ENCODE measurements around the gene MAT1A.
A peak's percentile ranks its signal among the peaks of the same experiment; 100 is the strongest.
"Not testable (repeated sequence)": the region's sequence is repeated elsewhere in the genome, so short reads cannot be mapped to it uniquely, and the experiment has no call there.

The MAT1A gene

DNA sequence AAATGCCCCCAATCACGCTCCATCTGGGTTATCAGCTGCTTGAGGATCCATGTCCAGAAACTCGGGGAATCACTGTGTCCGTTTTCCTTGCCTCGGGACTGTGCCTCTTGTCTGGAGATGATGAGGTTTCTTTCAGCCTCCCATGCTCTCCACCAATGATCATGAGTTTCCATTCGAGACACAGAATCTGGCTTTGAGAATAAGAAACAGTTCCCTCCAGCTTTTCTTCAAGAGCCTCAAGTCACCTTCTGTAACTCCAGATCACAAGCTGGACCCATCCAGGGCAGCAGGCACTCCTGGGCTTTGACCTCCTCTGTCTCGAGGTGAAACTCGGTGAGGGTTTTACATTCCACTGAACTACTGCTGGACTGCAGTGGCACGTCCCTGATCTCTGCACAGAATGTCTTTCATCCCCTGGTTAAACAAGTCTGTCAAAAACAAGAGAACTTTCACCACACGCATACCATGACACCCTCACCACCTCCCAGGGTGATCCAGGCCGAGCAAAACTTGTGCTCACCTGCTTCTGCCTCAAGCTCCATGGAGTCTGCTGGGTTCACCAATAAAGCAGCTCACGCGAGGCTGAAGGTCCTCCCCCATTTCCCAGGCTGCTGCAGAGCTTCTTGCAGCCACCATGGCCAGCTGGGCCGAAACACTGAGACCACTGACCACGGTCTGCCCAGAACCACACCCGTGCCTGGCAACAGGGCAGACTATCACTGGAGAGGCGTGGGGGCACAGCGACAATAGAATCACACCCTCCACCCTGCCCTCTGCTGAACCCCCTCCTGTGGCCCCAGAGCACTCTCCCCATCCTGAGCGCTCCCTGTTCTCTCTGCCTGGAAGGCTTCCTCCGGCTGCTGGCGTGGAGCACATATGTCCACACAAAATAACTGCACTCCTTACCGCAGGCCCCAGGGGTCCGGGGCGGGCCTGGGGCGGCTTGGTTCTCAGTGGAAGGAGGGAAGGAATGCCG is 25.1 kb downstream of the MAT1A start:
- ATAC-seq, result no peak

DNA sequence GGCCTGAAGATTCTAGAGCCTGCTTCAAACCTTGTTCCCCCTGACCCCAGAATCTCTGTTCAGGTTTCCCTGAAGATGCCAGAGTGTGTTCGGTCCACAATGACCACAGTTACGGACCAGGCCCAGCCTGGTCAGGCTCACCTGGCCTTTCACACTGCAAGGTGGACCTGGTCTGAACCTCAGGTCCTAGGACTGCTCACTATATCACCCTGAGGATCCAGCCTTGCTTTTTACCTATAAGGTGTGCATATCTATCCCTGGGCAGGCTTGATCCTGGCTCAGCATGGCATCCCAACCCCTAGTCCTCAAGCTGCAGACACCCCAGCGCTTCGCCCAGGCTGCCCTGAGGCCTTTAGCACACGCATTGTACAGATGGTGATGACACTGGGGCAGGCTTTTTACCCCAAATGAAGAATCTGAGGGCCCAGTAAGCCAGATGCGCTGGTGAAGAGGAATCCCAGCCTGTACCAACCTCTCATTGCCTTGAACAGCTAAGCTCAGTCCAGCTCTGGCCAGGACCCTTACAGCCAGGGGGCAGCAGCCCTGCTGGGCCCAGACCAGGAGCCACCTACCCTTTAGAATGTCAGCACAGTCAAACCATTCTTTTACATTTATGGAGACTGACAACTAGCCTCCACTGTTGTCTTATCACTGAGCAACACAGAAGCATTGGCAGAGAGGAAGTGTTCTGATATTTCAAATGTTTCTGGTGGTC is 28.0 kb downstream of the MAT1A start:
- no peak for ATAC-seq

DNA sequence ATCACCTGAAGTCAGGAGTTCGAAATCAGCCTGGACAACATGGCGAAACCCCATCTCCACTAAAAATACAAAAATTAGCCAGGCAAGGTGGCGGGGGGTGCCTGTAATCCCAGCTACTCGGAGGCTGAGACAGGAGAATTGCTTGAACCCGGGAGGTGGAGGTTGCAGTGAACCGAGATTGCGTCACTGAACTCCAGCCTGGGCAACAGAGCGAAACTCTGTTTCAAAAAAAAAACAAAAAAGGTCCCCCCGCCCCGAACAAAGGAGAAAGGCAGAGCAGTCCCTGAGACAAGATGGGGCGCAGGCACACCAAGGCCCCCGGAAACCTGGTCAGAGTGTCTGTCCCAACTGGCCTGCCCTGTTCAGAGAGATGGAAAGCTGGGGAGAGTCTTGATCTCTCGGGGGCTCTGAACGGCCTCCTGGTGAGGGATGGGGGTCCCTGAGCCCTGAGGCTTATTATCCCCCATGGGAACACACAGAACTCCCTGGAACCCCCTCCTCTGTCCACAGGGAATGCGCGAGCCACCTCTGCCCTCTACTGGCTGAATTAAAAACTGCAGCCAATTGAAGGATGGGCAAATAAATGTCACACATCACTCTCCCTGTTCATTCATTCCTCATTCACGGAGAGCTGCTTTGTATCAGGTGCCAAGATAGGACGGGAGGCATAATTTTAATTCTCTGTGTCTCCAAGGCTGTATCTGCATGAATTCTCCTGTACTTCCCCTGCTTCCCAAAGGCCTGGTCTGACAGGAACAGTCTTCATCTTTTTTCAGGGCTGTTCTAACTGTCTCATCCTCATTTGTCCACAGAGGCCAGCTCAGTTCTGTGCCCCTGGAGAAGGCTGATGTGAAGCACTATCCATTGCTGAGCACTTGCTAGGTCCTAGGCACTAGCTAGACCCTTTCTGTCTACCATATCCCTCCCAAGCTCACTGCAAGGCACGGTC is 28.9 kb downstream of the MAT1A start:
- ATAC-seq, result no peak

DNA sequence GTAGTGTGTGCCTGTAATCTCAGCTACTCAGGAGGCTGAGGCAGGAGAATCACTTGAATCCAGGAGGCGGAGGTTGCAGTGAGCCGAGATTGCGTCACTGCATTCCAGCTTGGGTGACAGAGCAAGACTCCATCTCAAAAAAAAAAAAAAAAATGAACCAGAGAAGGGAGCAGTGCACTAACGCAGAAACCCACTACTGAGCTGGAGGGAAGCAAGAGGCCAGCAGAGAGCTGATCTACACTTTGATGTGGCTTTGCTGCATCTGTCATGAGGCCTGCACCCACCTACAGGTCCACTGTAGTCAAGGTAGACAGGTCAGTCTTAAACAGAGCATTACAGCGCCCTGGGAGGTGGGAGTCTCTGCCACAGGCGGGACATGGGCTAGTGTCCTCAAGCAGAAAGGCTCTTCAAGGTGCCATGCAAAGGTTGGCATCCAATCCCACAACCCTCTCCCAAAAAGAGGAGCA is 30.0 kb downstream of the MAT1A start:
- no peak for ATAC-seq

DNA sequence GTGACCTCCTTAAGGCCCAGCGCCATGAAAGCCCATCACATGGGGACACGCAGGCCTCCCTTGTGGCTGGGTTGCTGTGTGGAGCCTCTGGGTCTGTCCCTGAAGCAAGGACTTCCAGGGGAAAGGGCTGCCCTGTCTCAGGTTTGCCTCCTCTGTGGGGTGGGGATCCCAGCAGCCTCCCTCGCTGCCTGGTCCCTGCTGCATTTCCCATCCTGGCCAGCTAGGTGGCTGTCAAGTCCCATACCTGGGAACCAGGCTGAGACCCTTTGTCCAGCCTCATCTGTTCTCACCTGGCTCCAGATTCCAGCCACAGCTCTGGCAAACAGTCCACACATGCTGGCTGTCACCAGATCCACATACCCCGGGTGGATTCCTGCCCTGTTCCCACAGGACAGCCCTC is 32.7 kb downstream of the MAT1A start:
- not testable (repeated sequence) for ATAC-seq

DNA sequence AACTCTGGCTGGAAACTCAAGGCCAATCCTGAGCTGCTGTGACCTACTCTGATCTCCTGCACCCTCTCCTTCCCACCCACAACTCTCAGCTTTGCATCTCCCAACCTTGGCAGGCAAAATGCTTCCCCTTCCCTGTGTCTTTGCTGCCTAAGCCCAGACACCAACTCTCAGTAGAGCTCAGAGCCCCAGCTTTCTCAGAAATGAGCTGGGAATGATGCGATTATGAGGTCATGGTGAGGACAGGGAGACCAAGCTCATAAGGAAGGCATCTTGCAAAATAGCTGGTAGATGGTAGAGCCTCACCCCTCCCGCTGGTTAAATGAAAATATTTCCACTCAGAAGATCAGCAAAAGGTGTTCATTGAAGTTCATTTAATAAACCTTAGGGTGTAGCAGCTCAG is 34.7 kb downstream of the MAT1A start:
- not testable (repeated sequence) for ATAC-seq

DNA sequence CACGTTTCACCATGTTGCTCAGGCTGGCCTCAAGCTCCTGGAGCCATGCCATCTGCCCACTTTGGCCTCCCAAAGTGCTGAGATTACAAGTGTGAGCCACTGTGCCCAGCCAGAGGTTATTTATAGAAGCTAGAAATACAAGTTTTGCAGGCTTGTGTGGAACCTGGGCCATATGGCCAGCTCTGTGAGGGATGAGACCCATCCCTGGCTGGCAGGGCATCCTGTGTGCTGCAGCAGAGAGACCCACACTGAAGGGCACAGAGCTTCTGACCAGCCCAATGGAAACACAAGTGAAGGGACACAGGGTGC is 35.5 kb downstream of the MAT1A start:
- ATAC-seq, result not testable (repeated sequence)

DNA sequence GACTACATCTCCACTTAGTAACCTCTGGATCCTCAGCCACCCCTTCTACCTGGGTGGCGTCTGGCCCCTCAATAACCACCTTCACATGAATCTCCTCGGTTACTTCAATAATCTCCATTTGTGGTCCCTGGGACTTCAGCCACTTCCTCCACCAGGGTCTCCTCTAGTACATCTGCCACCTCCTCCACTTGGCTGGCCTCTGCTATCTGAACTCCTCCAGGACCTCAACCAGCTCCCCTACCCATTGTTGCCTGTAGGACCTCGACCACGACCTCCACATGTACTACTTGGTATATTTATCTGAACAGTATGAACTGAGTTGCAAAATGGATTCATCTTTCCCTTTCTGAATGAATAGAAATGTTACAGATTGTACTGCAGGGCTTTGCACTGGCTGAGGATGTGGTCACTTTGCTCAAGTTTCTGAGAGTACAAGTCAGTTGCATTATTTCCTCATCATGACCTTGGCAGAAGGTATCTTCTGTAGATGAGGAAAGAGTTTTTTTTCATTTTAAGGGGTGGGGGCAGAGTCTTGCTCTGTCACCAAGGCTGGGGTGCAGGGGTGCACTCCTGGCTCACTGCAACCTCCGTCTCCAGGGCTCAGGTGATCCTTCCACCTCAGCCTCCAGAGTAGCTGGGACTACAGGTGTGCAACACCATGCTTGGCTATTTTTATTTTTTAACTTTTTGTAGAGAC is 36.0 kb downstream of the MAT1A start:
- ATAC-seq, result peak in 1 of 2 donors; percentile 43

DNA sequence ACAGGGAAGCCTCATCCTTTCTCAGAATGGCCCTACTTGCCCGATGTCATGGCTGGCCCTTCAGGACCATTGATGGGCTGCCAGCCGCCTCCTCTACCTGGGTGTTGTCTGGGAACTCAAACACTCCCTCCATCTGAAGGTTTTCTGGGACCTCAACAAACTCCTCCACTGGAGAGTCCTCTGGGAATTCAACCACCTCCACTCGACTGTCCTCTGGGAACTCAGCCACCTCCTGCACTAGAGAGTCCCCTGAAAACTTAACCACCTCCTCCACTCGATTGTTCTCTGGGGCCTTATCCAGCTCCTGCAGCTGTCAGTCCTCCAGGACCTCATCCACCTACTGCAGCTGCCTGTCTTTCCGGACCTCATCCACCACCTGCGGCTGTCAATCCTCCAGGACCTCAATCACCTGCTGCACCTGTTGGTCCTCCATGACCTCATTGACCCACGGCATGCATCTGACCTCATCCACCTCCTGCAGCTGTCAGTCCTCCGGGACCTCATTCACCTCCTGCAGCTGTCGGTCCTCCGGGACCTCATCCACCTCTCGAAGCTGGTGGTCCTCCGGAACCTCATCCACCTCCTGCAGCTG is 37.1 kb downstream of the MAT1A start:
- no peak for ATAC-seq

DNA sequence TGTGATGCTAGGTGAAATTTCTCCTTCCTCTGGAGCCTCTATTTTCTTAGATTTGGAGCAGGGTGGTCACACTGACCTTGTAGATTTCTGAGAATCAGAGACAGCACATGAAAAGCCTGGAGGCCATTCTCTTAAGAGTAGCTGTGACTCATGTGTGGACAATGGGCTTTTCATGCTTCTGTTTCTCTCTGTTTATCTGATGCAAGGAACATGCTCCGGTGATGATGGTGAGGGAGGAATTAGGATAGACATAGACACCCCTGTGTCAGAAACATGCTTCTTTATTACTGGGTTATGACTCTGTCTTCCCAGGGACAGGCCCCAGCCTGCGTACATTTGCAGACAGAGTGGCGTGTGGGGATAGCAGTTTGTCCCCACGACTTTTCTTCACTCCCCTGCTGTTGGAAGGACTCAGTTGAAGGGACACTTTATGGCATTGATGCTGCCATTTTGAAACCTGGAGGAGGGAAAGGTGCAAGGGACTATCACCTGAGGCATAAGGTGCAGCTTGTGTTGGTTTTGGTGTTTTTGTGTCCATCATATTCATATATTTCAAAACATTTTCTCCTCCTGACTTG is 37.7 kb downstream of the MAT1A start:
- not testable (repeated sequence) for ATAC-seq

DNA sequence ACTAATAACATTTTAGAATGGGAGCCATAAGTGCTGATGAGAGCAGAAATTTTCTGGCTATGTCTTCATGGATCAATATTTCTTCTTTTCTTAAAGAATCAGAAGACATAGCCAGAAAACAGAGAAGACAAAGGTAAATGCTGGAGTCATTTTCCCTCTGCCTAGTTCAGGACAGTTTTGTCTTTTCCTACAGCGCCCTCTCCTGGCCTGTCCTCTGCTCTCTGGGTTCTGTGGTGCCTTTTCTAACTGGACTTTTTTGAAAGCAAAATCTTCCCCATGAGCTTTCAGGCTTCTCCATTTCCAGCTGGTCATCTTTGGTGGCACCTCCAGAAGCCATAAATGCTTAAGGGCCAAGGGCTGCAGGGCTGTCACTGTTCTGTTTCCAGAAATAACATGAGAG is 39.1 kb downstream of the MAT1A start:
- ATAC-seq, result not testable (repeated sequence)

DNA sequence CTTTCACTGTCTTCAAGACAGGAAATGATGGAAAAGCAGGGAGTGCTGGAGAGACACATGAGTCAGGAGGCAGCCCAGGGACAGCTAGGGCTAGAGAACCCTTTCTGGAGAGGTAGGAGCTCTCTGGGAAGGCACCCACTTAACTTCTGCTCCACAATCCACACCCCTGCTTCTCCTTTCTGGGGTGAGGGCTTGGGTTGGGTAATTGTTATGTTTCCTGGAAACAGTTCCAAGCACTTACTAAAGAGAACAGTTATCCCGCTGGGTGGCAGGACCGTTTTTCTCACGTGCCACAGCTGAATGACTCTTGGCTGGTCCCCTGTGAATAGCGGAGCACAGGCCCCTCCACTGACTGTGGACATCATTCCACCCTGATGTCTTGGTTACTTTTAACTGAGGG is 39.6 kb downstream of the MAT1A start:
- ATAC-seq, result not testable (repeated sequence)

DNA sequence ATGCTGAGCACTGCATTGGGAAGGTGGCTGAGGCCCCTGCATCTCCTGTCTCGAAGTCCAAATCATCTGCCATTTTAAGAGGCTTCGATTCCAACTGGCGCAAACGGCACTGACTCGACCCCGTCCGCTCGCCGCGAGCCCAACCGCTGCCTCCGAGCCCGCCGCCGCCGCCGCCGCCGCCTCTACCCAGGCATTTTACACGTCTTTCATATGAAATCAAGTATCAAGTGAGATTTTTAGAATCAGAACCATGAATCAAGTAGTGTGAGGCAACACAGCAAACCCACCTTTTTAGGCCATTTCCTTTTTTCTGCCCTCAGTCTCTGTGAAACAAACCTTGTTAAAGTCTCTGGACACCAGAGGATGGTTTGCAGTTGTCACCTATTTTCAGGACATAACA is 41.8 kb downstream of the MAT1A start:
- ATAC-seq, result not testable (repeated sequence)

DNA sequence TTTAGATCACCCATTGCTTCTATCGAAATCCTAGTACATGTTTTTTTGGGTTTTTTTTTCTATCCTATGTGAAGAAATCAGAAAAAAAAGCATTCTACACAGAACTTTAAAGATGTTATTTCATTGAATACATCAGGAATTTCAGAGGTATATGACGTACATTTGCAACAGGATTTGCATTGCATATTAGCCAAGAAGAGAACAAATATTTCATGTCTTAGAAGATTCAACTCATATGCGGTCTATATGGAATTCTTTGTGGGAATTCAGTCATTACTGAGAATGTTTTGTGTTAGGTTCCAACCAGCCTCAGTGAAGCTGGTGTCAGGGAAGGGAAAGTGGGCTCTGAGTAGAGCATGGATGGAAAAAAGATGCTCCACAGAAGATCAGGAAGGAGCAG is 45.1 kb downstream of the MAT1A start:
- ATAC-seq, result not testable (repeated sequence)

DNA sequence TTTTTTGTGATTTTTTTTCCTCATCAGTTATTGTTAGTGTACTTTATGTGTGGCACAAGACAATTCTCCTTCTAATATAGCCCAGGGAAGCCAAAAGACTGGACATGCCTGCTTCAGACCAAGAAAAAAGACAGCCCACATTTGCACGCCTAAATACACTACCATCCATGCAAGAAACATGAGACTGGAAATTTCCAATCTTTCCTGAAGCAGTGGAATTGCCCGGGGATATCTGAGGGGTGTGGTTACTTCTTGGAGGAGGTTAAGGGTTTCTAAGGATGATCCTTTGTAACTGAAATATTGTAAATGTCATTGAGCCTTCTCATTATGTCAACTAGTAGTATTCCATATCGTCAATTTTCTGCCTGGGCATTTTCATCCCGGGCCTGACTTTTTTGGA is 47.1 kb downstream of the MAT1A start:
- not testable (repeated sequence) for ATAC-seq

DNA sequence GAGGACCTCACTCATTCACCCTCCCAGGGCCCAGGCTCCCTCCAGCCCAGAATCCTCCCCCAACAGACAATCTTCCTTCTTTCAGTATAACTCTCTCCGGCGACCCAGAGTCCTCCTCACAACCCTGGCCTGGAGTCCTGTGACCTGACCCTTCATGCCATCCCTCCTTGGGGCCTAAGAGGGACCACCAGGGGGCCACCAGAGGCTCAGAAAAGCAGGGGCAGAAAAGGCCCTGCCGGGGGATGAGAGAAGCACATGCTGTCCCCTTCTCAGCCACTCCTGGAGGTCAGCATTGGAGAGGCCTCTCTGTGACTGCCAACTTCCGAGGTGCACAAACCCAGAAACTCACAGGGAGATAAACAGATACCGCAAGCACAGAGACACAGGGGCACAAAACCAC is 53.0 kb downstream of the MAT1A start:
- ATAC-seq, result not testable (repeated sequence)

DNA sequence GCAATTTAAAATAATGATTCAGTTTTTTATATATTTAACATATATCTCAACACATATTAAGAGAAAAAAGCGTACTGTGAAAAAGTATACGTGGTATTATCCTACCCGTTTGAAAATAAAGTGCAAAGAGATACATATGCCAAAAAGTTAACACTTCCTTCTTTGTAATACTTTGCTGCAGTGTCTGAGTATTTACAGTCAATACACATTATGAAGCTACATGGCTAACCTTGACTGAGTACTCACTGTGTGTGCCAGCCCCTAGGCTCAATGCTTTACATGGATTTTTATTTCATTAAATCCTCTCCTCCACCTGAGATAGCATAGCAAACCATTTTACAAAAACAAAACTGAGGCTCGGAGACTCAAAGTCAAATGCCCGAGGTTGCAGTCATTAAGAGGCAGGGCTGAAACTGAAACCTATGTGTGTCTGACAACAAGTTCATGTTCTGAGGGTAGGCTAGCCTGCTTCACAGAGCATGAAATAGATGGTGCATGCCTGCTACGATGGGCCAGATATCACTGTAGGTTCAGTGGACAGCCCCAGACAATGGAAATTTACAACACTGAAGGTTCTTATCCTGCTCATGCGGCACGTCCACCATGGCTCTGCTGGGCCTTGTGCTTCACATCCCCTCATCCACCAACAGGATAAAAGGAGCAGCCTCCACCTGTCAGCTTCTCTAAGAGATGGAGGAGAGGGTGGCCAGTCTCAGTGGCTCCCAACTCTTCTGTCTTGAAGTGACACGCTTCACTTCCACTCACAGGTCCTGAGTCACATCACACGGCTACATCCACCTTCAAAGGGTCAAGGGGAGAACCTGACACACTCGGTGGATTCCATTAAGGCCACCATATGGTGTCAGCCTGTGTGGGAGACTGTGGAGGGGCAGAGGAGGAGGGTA is 54.9 kb downstream of the MAT1A start:
- peak; percentile 48 to 77 for ATAC-seq

DNA sequence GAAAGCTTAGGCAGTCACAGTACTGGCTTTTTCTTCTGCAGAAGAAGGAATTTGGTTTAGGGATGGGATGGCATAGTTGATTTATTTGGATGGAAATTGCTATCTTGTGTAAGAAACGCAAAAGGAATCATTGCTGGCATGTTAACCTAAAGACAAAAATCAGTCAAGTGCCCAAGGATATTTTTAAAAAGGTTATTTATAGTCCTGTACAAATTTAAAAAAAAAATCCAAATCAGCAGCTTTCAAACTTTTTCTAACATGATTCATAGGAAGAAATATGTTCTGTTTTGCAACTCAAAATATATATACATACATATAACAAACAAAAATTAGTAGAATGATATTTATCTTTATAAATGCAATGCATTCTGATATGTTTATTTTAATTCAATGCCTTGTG is 55.6 kb downstream of the MAT1A start:
- ATAC-seq, result not testable (repeated sequence)

DNA sequence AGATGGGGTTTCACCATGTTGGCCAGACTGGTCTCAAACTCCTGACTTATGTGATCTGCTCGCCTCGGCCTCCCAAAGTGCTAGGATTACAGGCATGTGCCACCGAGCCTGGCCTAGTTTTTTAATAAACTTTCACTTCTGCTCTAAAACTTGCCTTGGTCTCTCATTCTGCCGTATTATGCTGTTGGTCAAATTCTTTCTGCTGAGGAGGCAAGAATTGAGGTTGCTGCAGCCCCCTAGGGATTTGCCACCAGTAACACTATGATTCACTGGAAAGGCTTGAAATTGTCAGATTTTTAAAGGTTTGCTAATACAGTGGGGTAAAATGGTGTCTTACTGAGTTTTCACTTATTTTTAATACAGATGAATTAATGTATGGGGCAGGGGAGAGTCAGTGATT is 62.7 kb downstream of the MAT1A start:
- ATAC-seq, result not testable (repeated sequence)

DNA sequence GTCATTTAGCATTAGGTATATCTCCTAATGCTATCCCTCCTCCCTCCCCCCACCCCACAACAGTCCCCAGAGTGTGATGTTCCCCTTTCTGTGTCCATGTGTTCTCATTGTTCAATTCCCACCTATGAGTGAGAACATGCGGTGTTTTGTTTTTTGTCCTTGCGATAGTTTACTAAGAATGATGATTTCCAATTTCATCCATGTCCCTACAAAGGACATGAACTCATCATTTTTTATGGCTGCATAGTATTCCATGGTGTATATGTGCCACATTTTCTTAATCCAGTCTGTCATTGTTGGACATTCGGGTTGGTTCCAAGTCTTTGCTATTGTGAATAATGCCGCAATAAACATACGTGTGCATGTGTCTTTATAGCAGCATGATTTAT is 66.4 kb downstream of the MAT1A start:
- ATAC-seq, result not testable (repeated sequence)
